ENCODE measurements around the gene FOXK2. TPM values are rescaled to one million over a fixed set of nuclear protein-coding genes. Genes with fewer than 3 reads are reported as not detected.

The FOXK2 gene
- total and polyA plus RNA-seq, 2 of the 8 experiments (the other 6 are each of a cell fraction or from before 2014, with no cell fraction given) = 34.7 to 64.9 TPM

GRCh38 chr17:82653651-82654528 lies 134.4 kb downstream of the FOXK2 start:
- H4K20me1 ChIP-seq (replicated peaks in 1 of 2; ENCODE audit: control insufficient read depth in 1 of 2, insufficient read depth in 2 of 2, low read length in 2 of 2) = no peaks in the 10 kb centered on the region
- WGBS, 2 experiments (ENCODE audit: extremely low coverage in 1 of 2, insufficient coverage in 1 of 2, insufficient read length in 1 of 2, insufficient replicate concordance in 2 of 2, low coverage in 1 of 2, low lambda C conversion rate in 2 of 2, missing lambda C conversion rate in 1 of 2) = 90% methylated on average over 30 of the region's 30 CpGs; no CpG with 5 or more reads in 1 of the 2 experiments
- ChIA-PET POLR2A (ENCODE audit: partially characterized antibody) (no interaction called here), CTCF (ENCODE audit: partially characterized antibody) (interaction anchor here (1.6 kb wide), 1 partner anchor 17 kb away, joined by 3 read pairs; no protein-coding TSS in a partner anchor)
- no peak overlapping the region for H4K5ac ChIP-seq (ENCODE audit: insufficient read length, low read depth, low read length)
- H3K4ac ChIP-seq (replicated peaks; ENCODE audit: insufficient read length, low read depth, low read length) = no peak overlapping the region
- H2BK20ac ChIP-seq (ENCODE audit: low read length) = no peak overlapping the region
- H4K91ac ChIP-seq (replicated peaks; ENCODE audit: insufficient read length, low read length) = no peak overlapping the region
- no peaks in the 10 kb centered on the region for H3K9me3 ChIP-seq (ENCODE audit: insufficient read depth in 2 of 2, low read depth in 1 of 2, low read length in 1 of 2)
- no peak overlapping the region for H3K23ac ChIP-seq (ENCODE audit: insufficient read length)
- H3K79me1 ChIP-seq (ENCODE audit: low read depth, low read length) = no peaks in the 10 kb centered on the region
- no peaks in the 10 kb centered on the region; a peak in 1 of 7 replicates for H3K27me3 ChIP-seq (replicated peaks in 1 of 4; ENCODE audit: control insufficient read depth in 3 of 4, extremely low read depth in 1 of 4, insufficient read depth in 3 of 4, low read length in 3 of 4)
- DNase-seq (ENCODE audit: low read depth in 1 of 2, low spot score in 2 of 2) = no peak
- no peaks in the 10 kb centered on the region for H3K23me2 ChIP-seq (ENCODE audit: low read depth, low read length)
- H3K9ac ChIP-seq (replicated peaks in 1 of 4; ENCODE audit: extremely low read depth in 1 of 4, low read depth in 3 of 4, low read length in 3 of 4) = no peak overlapping the region
- no peak overlapping the region for H2BK120ac ChIP-seq (replicated peaks; ENCODE audit: low read depth, low read length)
- no peak overlapping the region for H2AK5ac ChIP-seq (ENCODE audit: low read depth, low read length)
- no peaks in the 10 kb centered on the region for H3K79me2 ChIP-seq (ENCODE audit: control insufficient read depth in 1 of 2, insufficient read depth in 2 of 2, low read length in 2 of 2)
- peaks cover 0 to 2% (median under 1%) of the 10 kb centered on the region in 4 experiments; a peak in 3 of 7 replicates for H3K4me1 ChIP-seq (replicated peaks in 1 of 4; ENCODE audit: control insufficient read depth in 3 of 4, insufficient read depth in 4 of 4, low read length in 3 of 4)
- no peak overlapping the region for H3K18ac ChIP-seq (ENCODE audit: extremely low read depth, low read length)
- H3K4me2 ChIP-seq (ENCODE audit: insufficient read depth in 1 of 2, low read depth in 2 of 2, low read length in 2 of 2) = no peak overlapping the region
- H2BK15ac ChIP-seq (ENCODE audit: low read length) = no peak overlapping the region
- FAIRE-seq = no peak
- H3K56ac ChIP-seq (replicated peaks; ENCODE audit: insufficient read length, low read depth, low read length) = no peak overlapping the region
- H3K27ac ChIP-seq (ENCODE audit: low read depth, low read length) = no peak overlapping the region
- no peak overlapping the region for H3K4me3 ChIP-seq (ENCODE audit: extremely low read depth in 1 of 4, insufficient read depth in 2 of 4, low read depth in 3 of 4, low read length in 4 of 4)
- H3K14ac ChIP-seq (ENCODE audit: insufficient read length) = no peak overlapping the region
- H2AFZ ChIP-seq (ENCODE audit: low read length) = no peak overlapping the region
- TF ChIP-seq BCL11A (IDR thresholded peaks at IDR 0.05; ENCODE audit: low read depth in 2 of 2, low read length in 2 of 2) = no peak
- TF ChIP-seq SIN3A (conservative IDR thresholded peaks at IDR 0.05 in 1 of 2, IDR thresholded peaks at IDR 0.05 in 1 of 2; ENCODE audit: low read depth in 1 of 2, low read length in 2 of 2) = no peak
- TF ChIP-seq TAF7 (optimal IDR thresholded peaks at IDR 0.05; ENCODE audit: borderline replicate concordance, low read depth, low read length) = no peak
- no peak for TF ChIP-seq PHF8 (conservative IDR thresholded peaks at IDR 0.05; ENCODE audit: low read depth, low read length)
- no peak for TF ChIP-seq CBX8 (IDR thresholded peaks at IDR 0.05; ENCODE audit: borderline replicate concordance, low read depth, low read length)
- no peak for TF ChIP-seq EGR1 (IDR thresholded peaks at IDR 0.05; ENCODE audit: borderline replicate concordance, low read depth, low read length)
- no peak for TF ChIP-seq RXRA (IDR thresholded peaks at IDR 0.05; ENCODE audit: insufficient read depth, low read depth, low read length)
- no peak for TF ChIP-seq NRF1 (IDR thresholded peaks at IDR 0.05; ENCODE audit: low read depth, low read length)
- no peak for TF ChIP-seq RAD21 (IDR thresholded peaks at IDR 0.05 in 1 of 2, conservative IDR thresholded peaks at IDR 0.05 in 1 of 2; ENCODE audit: low read depth in 2 of 2, low read length in 2 of 2)
- TF ChIP-seq NANOG (IDR thresholded peaks at IDR 0.05; ENCODE audit: insufficient read depth, low read depth, low read length, poor library complexity, severe bottlenecking) = no peak
- H2BK5ac ChIP-seq (ENCODE audit: low read depth, low read length) = no peak overlapping the region
- H3K36me3 ChIP-seq (ENCODE audit: control insufficient read depth in 2 of 4, insufficient read depth in 4 of 4, low read length in 3 of 4) = no peaks in the 10 kb centered on the region
- H2BK12ac ChIP-seq (ENCODE audit: low read depth, low read length) = no peak overlapping the region
- peak overlapping the region; percentile 39 for H4K8ac ChIP-seq (ENCODE audit: extremely low read depth, insufficient read depth, low read length)
